Prostate gland (tissue), 2 donors: ENCODE measurements around the gene FREM3. TPM values are rescaled to one million over a fixed set of nuclear protein-coding genes. Genes with fewer than 3 reads are reported as not detected.

Experiments used
- DNase-seq: peaks from one replicate; pipeline ENCODE4 v3.0.0-alpha.2; 2019; ENCODE audit warnings: low spot score
- H3K27ac ChIP-seq, 2 donors: fragments of 200-600 bp; sonication (generic); 2 replicates each; pipeline ENCODE4 v1.5.1; 2017 to 2019
- H3K27me3 ChIP-seq: fragments of 200-600 bp; sonication (generic); replicated peaks from 2 replicates; pipeline ENCODE4 v1.5.1; 2019; ENCODE audit not compliant: insufficient read depth
- H3K36me3 ChIP-seq, 2 donors: fragments of 200-600 bp; sonication (generic); 1 replicate in 1 of 2; 2 replicates in 1 of 2; pipeline versions ENCODE4 v1.5.1 to v1.8.1; 2017 to 2019
- H3K4me1 ChIP-seq: fragments of 200-600 bp; sonication (generic); replicated peaks from 2 replicates; pipeline ENCODE4 v1.5.1; 2019
- H3K4me3 ChIP-seq, 2 donors: fragments of 200-600 bp; sonication (generic); 2 replicates each; pipeline ENCODE4 v1.5.1; 2017 to 2019
- H3K9me3 ChIP-seq: fragments of 200-600 bp; sonication (generic); 2 replicates; pipeline ENCODE4 v1.5.1; 2017
- POLR2A ChIP-seq: fragments of 450-650 bp; IDR thresholded peaks from one replicate; pipeline ENCODE4 v1.6.1; 2016; ENCODE audit warnings: antibody characterized with exemption, mild to moderate bottlenecking
- POLR2AphosphoS5 ChIP-seq: sonication (generic); formaldehyde crosslinking; IDR thresholded peaks from one replicate; pipeline ENCODE4 v1.6.1; 2017; ENCODE audit warnings: antibody characterized with exemption
- WGBS: methylation state at CpG from one replicate; pipeline ENCODE4 v1.1.5; 2018; 5-methylcytosine and 5-hydroxymethylcytosine counted together
- intact Hi-C: fragments of 100-400 bp; cut with DNase I; formaldehyde crosslinking; loops from one replicate; pipeline ENCODE4 v1.14.2; 2022
- total RNA-seq, 2 donors: library from RNA; depleted of rRNA; stranded (reverse); fragments of >200 nt; gene quantifications; one replicate each; pipeline ENCODE4 v1.1.0, GENCODE V29; 2016
- TF ChIP-seq, protein P1 (sequence below), 4 experiments: fragments of 200-600 bp in 2 of 4; fragments of 450-650 bp in 2 of 4; sonication (generic) in 2 of 4; IDR thresholded peaks; 1 replicate in 3 of 4; 2 replicates in 1 of 4; pipeline ENCODE4 v1.5.1; 2016 to 2019; ENCODE audit warnings: antibody characterized with exemption in 4 of 4, mild to moderate bottlenecking in 2 of 4, moderate library complexity in 2 of 4

FREM3 gene
- total RNA-seq, 2 donors from 2014 or later, result 0.06 TPM; not detected in 1

- no peak for DNase-seq
- intact Hi-C loops, result no loop called here
- 92% methylated on average over 3 of the region's 3 CpGs for WGBS
- no peaks in the 10 kb centered on the region for H3K9me3 ChIP-seq
- TF ChIP-seq POLR2AphosphoS5 (no peak), POLR2A (no peak)
- TF ChIP-seq, protein P1, sequence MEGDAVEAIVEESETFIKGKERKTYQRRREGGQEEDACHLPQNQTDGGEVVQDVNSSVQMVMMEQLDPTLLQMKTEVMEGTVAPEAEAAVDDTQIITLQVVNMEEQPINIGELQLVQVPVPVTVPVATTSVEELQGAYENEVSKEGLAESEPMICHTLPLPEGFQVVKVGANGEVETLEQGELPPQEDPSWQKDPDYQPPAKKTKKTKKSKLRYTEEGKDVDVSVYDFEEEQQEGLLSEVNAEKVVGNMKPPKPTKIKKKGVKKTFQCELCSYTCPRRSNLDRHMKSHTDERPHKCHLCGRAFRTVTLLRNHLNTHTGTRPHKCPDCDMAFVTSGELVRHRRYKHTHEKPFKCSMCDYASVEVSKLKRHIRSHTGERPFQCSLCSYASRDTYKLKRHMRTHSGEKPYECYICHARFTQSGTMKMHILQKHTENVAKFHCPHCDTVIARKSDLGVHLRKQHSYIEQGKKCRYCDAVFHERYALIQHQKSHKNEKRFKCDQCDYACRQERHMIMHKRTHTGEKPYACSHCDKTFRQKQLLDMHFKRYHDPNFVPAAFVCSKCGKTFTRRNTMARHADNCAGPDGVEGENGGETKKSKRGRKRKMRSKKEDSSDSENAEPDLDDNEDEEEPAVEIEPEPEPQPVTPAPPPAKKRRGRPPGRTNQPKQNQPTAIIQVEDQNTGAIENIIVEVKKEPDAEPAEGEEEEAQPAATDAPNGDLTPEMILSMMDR (IDR thresholded peaks at IDR 0.05), result no peak
- no peaks in the 10 kb centered on the region for H3K4me1 ChIP-seq
- H3K27ac ChIP-seq, result no peak overlapping the region
- H3K4me3 ChIP-seq, result no peak overlapping the region
- no peaks in the 10 kb centered on the region for H3K27me3 ChIP-seq
- H3K36me3 ChIP-seq, result no peaks in the 10 kb centered on the region
Observed at GRCh38 chr4:143597276-143597675, 103.2 kb downstream of the FREM3 start.

- intact Hi-C loops, result no loop called here
- no peak overlapping the region for H3K4me3 ChIP-seq
- no peaks in the 10 kb centered on the region for H3K27me3 ChIP-seq
- TF ChIP-seq, protein P1 (IDR thresholded peaks at IDR 0.05), result no peak
- no peak for TF ChIP-seq POLR2A
- no peak for TF ChIP-seq POLR2AphosphoS5
- no peaks in the 10 kb centered on the region for H3K4me1 ChIP-seq
- DNase-seq, result no peak
- no peak overlapping the region for H3K27ac ChIP-seq
- no peaks in the 10 kb centered on the region for H3K36me3 ChIP-seq
- H3K9me3 ChIP-seq, result no peaks in the 10 kb centered on the region
Observed at GRCh38 chr4:143587703-143588102, 112.8 kb downstream of the FREM3 start.

DNA sequence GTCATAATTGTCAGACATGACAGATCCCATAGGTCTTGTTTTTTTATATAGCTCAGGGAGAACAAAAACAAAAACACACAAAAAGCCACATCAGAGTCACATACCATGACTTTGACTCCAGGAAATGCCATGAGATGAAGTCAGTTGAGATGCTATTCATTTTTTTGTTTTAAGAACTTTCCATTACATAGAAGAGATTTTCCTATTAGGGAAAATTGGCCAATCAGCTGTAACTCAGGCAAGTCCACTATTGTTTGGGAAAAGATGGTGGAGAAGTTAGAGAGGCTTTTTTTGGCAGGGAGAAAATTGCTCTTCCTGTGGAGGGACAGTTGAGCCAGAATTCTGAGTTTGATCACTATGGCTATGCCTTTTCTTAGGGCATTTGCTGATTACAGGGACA, 114.4 kb downstream of the FREM3 start:
- Histone ChIP-seq H3K4me3 (no peak overlapping the region), H3K27me3 (no peaks in the 10 kb centered on the region), H3K36me3 (no peaks in the 10 kb centered on the region), H3K9me3 (no peaks in the 10 kb centered on the region), H3K27ac (no peak overlapping the region), H3K4me1 (no peaks in the 10 kb centered on the region)
- intact Hi-C loops, result no loop called here
- TF ChIP-seq POLR2AphosphoS5, result no peak
- TF ChIP-seq POLR2A, result no peak
- TF ChIP-seq, protein P1 (IDR thresholded peaks at IDR 0.05), result no peak
- DNase-seq, result no peak

DNA sequence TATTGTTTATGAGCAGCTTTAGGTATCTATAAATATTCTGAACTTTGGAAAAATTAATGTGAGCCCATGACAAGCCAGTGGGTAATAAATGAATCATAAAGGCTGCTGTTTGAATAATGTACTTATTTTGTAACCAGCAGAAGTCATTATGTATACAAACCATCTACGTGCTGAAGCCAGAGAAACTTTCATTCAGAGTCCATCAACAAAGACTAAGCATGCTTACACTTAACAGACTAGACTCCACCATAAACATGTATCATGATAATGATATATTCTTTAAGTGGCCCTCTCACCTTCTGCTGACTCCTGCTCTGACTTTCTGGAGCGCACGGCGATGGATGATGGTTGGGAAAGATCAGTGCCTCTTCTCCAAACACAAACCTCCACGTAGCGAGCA, 114.9 kb downstream of the FREM3 start:
- intact Hi-C loops, result no loop called here
- no peak for TF ChIP-seq POLR2A
- TF ChIP-seq, protein P1 (IDR thresholded peaks at IDR 0.05), result no peak
- no peak for TF ChIP-seq POLR2AphosphoS5
- Histone ChIP-seq H3K36me3 (no peaks in the 10 kb centered on the region), H3K4me3 (no peak overlapping the region), H3K9me3 (no peaks in the 10 kb centered on the region), H3K27me3 (no peaks in the 10 kb centered on the region), H3K27ac (no peak overlapping the region), H3K4me1 (no peaks in the 10 kb centered on the region)
- DNase-seq, result no peak
- 87% methylated on average over 6 of the region's 6 CpGs for WGBS

- TF ChIP-seq POLR2AphosphoS5 (no peak), POLR2A (no peak)
- TF ChIP-seq, protein P1 (IDR thresholded peaks at IDR 0.05), result no peak
- H3K4me1 ChIP-seq, result no peaks in the 10 kb centered on the region
- 79% methylated on average over 3 of the region's 3 CpGs for WGBS
- H3K9me3 ChIP-seq, result no peaks in the 10 kb centered on the region
- intact Hi-C loops, result no loop called here
- H3K27ac ChIP-seq, result no peak overlapping the region
- no peaks in the 10 kb centered on the region for H3K27me3 ChIP-seq
- no peaks in the 10 kb centered on the region for H3K36me3 ChIP-seq
- no peak for DNase-seq
- no peak overlapping the region for H3K4me3 ChIP-seq
Observed at GRCh38 chr4:143581331-143581946, 119.0 kb downstream of the FREM3 start.
